ENCODE measurements around the gene PMP22. TPM values are rescaled to one million over a fixed set of nuclear protein-coding genes. Genes with fewer than 3 reads are reported as not detected.

PMP22 gene
- total RNA-seq (2022; extraction: Qiagen RNA extraction): 187 to 218 TPM (median 197 TPM) in 5 replicates

GRCh38 chr17:15265131-15265530 lies at the start of gene PMP22:
PMP22 (minus strand) TSS chr17:15265326; CDS start chr17:15260727, 4,599 bp downstream.

Other genes with a start within 250 kb of the PMP22 start
- gene TEKT3, start 76.3 kb upstream of the PMP22 start, total RNA-seq (2022; extraction: Qiagen RNA extraction): 0.14 TPM in 1 of 5 replicates, not detected in the others
- gene CDRT4, start 202.3 kb upstream of the PMP22 start, total RNA-seq (2022; extraction: Qiagen RNA extraction): 0.51 to 1.7 TPM (median 1.2 TPM) in 4 of 5 replicates, not detected in the other